IMR-90 (cell line): ENCODE measurements around the gene KRT39. TPM values are rescaled to one million over a fixed set of nuclear protein-coding genes. Genes with fewer than 3 reads are reported as not detected.

Experiments
- ATAC-seq: fragments of 200-7000 bp; cut with Tn5 transposase; 2 replicates; pipeline ENCODE4 v1.9.1; 2020; ENCODE audit warnings: low read depth, mild to moderate bottlenecking, moderate library complexity
- BruUV-seq: library from RNA; stranded (reverse); fragments of 400-500 nt; replicated peaks from 2 replicates; lab custom pipeline; 2021; lab: Mats Ljungman, UMichigan
- CTCF ChIA-PET: fragments of 300-600 bp; formaldehyde crosslinking; extraction: SDS; loops from one replicate; lab custom pipeline; 2021; ENCODE audit warnings: antibody characterized with exemption; lab: Yijun Ruan, JAX
- POLR2A ChIA-PET: fragments of 300-600 bp; sonication (Branson Sonifier 250); formaldehyde crosslinking; loops from one replicate; lab custom pipeline; 2022; ENCODE audit warnings: antibody characterized with exemption; ENCODE audit not compliant: unreplicated experiment; lab: Charles Lee
- DNase-seq: peaks from one replicate; pipeline ENCODE4 v3.0.0; 2013
- H2AFZ ChIP-seq: replicated peaks from 2 replicates; pipeline ENCODE3; 2013; ENCODE audit warnings: low read length, mild to moderate bottlenecking; ENCODE audit not compliant: poor library complexity
- H2AK5ac ChIP-seq: 2 replicates; pipeline ENCODE4 v1.6.1; 2013; ENCODE audit warnings: low read depth, low read length, inconsistent platforms
- H2AK9ac ChIP-seq: replicated peaks from 2 replicates; pipeline ENCODE3; 2013; ENCODE audit warnings: mild to moderate bottlenecking, low read depth, low read length, moderate library complexity; ENCODE audit not compliant: poor library complexity
- H2BK120ac ChIP-seq: 2 replicates; pipeline ENCODE4 v1.6.1; 2013; ENCODE audit warnings: low read depth, low read length, inconsistent platforms
- H2BK15ac ChIP-seq: 3 replicates; pipeline ENCODE4 v1.6.1; 2013; ENCODE audit warnings: low read depth, low read length, inconsistent platforms
- H2BK20ac ChIP-seq: 2 replicates; pipeline ENCODE4 v1.6.1; 2013; ENCODE audit warnings: low read depth, mild to moderate bottlenecking, inconsistent platforms, low read length, moderate library complexity
- H2BK5ac ChIP-seq: 2 replicates; pipeline ENCODE4 v1.6.1; 2013; ENCODE audit warnings: mild to moderate bottlenecking, low read depth, low read length, inconsistent platforms; ENCODE audit not compliant: poor library complexity, severe bottlenecking
- H3K14ac ChIP-seq: replicated peaks from 2 replicates; pipeline ENCODE4 v1.6.1; 2013; ENCODE audit warnings: low read depth, low read length, inconsistent platforms
- H3K18ac ChIP-seq: 2 replicates; pipeline ENCODE4 v1.6.1; 2013; ENCODE audit warnings: low read depth, low read length, control low read depth
- H3K23ac ChIP-seq: 2 replicates; pipeline ENCODE4 v1.6.1; 2013; ENCODE audit warnings: low read depth, low read length, inconsistent platforms
- H3K27ac ChIP-seq: 2 replicates; pipeline ENCODE4 v1.5.1; 2013; ENCODE audit warnings: mild to moderate bottlenecking, control low read depth, low read length; ENCODE audit not compliant: insufficient read depth
- H3K27me3 ChIP-seq: 2 replicates; pipeline ENCODE4 v1.6.1; 2013; ENCODE audit warnings: low read length; ENCODE audit not compliant: control insufficient read depth, insufficient read depth
- H3K36me3 ChIP-seq: 2 replicates; pipeline ENCODE4 v1.6.1; 2013; ENCODE audit warnings: low read length, mixed read lengths; ENCODE audit not compliant: control insufficient read depth, insufficient read depth
- H3K4ac ChIP-seq: 2 replicates; pipeline ENCODE4 v1.6.1; 2013; ENCODE audit warnings: low read depth, low read length, inconsistent platforms
- H3K4me1 ChIP-seq: 2 replicates; pipeline ENCODE4 v1.6.1; 2013; ENCODE audit warnings: low read length, mixed read lengths; ENCODE audit not compliant: control insufficient read depth, insufficient read depth
- H3K4me2 ChIP-seq: 2 replicates; pipeline ENCODE4 v1.6.1; 2013; ENCODE audit warnings: low read depth, mild to moderate bottlenecking, control low read depth, low read length, moderate library complexity
- H3K4me3 ChIP-seq: 2 replicates; pipeline ENCODE4 v1.5.1; 2013; ENCODE audit warnings: low read depth, mild to moderate bottlenecking, control low read depth, low read length, moderate library complexity; ENCODE audit not compliant: insufficient read depth
- H3K56ac ChIP-seq: 2 replicates; pipeline ENCODE4 v1.6.1; 2013; ENCODE audit warnings: low read length, inconsistent platforms; ENCODE audit not compliant: insufficient read depth; ENCODE audit errors: extremely low read depth
- H3K79me1 ChIP-seq, 2 experiments: 2 replicates each; pipeline ENCODE4 v1.6.1; 2013; ENCODE audit warnings: low read length in 2 of 2, inconsistent platforms in 1 of 2, low read depth in 1 of 2
- H3K9ac ChIP-seq: 2 replicates; pipeline ENCODE4 v1.6.1; 2013; ENCODE audit warnings: low read depth, low read length, control low read depth
- H3K9me1 ChIP-seq: 2 replicates; pipeline ENCODE4 v1.6.1; 2013; ENCODE audit warnings: low read length, inconsistent platforms; ENCODE audit not compliant: insufficient read depth
- H3K9me3 ChIP-seq: 2 replicates; pipeline ENCODE4 v1.6.1; 2013; ENCODE audit warnings: low read length; ENCODE audit not compliant: control insufficient read depth, insufficient read depth
- H4K20me1 ChIP-seq: 2 replicates; pipeline ENCODE4 v1.6.1; 2013; ENCODE audit warnings: low read length, inconsistent platforms; ENCODE audit not compliant: insufficient read depth
- H4K5ac ChIP-seq: 2 replicates; pipeline ENCODE4 v1.6.1; 2013; ENCODE audit warnings: mild to moderate bottlenecking, low read depth, low read length, control low read depth
- H4K8ac ChIP-seq, 2 experiments: 2 replicates each; pipeline ENCODE4 v1.6.1; 2013; ENCODE audit warnings: low read depth in 2 of 2, low read length in 2 of 2, control low read depth in 1 of 2, inconsistent platforms in 1 of 2
- H4K91ac ChIP-seq: 2 replicates; pipeline ENCODE4 v1.6.1; 2013; ENCODE audit warnings: low read depth, low read length, inconsistent platforms; ENCODE audit not compliant: insufficient read depth
- CTCF ChIP-seq: conservative IDR thresholded peaks from 2 replicates; pipeline ENCODE4 v1.5.1; 2012; ENCODE audit warnings: mild to moderate bottlenecking, low read depth, low read length, improper control_type of control experiment
- MAFK ChIP-seq: IDR thresholded peaks from 2 replicates; pipeline ENCODE4 v1.6.1; 2012; ENCODE audit warnings: low read depth, low read length, improper control_type of control experiment
- RCOR1 ChIP-seq: IDR thresholded peaks from 2 replicates; pipeline ENCODE4 v1.6.1; 2012; ENCODE audit warnings: mild to moderate bottlenecking, low read length, improper control_type of control experiment; ENCODE audit not compliant: insufficient replicate concordance
- WGBS, 2 experiments: methylation state at CpG; one replicate each; pipeline versions ENCODE4 v1.1.5 to v1.1.7; 2013; ENCODE audit warnings: missing lambda C conversion rate in 2 of 2; ENCODE audit not compliant: insufficient read length in 1 of 2; ENCODE audit errors: extremely low coverage in 2 of 2; 5-methylcytosine and 5-hydroxymethylcytosine counted together
- dilution Hi-C: fragments of 300-500 bp; cut with HindIII; formaldehyde crosslinking; loops from one replicate; pipeline ENCODE4 v1.14.3; 2018; ENCODE audit warnings: low sequenced_read_pairs; ENCODE audit not compliant: unreplicated experiment
- in situ Hi-C: fragments of 300-500 bp; cut with MboI; formaldehyde crosslinking; loops from 3 replicates; pipeline ENCODE4 v1.14.3; 2019; ENCODE audit warnings: low sequenced_read_pairs, inconsistent platforms, mixed read lengths
- intact Hi-C: fragments of 100-400 bp; cut with micrococcal nuclease; formaldehyde crosslinking; loops from 2 replicates; pipeline ENCODE4 v1.10.0; 2022
- polyA plus RNA-seq, 3 experiments: library from polyadenylated mRNA; depleted of rRNA; stranded (reverse); fragments of >200 nt; gene quantifications; 2 replicates each; pipeline ENCODE4 v1.2.3, GENCODE V29; 2012; ENCODE audit warnings: low replicate concordance in 1 of 3
- total RNA-seq: library from RNA; depleted of rRNA; stranded (reverse); fragments of >200 nt; gene quantifications from 2 replicates; pipeline ENCODE4 v1.2.3, GENCODE V29; 2012

KRT39 gene
- total and polyA plus RNA-seq, 2 of the 4 experiments (the other 2 are of a cell fraction): 0.15 TPM; not detected in 1

- Histone ChIP-seq H2AFZ (no peak within 1 kb of the TSS), H3K36me3 (no peaks in the 10 kb centered on the region), H4K91ac (no peak within 1 kb of the TSS), H3K56ac (no peak within 1 kb of the TSS), H3K4ac (no peak within 1 kb of the TSS), H4K5ac (no peak within 1 kb of the TSS), H2BK120ac (no peak within 1 kb of the TSS), H3K27me3 (no peaks in the 10 kb centered on the region), H4K20me1 (no peaks in the 10 kb centered on the region), H2BK20ac (no peak within 1 kb of the TSS), H3K23ac (no peak within 1 kb of the TSS), H3K79me1 (no peaks in the 10 kb centered on the region), H3K4me3 (no peak within 1 kb of the TSS), H4K8ac (no peak within 1 kb of the TSS), H3K4me2 (no peak within 1 kb of the TSS), H2AK9ac (no peak within 1 kb of the TSS), H2BK5ac (no peak within 1 kb of the TSS), H3K14ac (no peak within 1 kb of the TSS), H3K9ac (no peak within 1 kb of the TSS), H3K27ac (no peak within 1 kb of the TSS), H2AK5ac (no peak within 1 kb of the TSS), H3K9me3 (no peaks in the 10 kb centered on the region), H3K18ac (no peak within 1 kb of the TSS), H3K4me1 (peaks cover 1% of the 10 kb centered on the region; the same call in 1 of the 2 replicates), H2BK15ac (no peak within 1 kb of the TSS), H3K9me1 (no peaks in the 10 kb centered on the region; the same call in 1 of the 2 replicates)
- no peak for TF ChIP-seq RCOR1
- no peak for TF ChIP-seq CTCF
- TF ChIP-seq MAFK: no peak
- ChIA-PET POLR2A (no interaction called here), CTCF (interaction anchor here (0.6 kb wide), 1 partner anchor 17 kb away, joined by 6 read pairs; no protein-coding TSS in a partner anchor)
- in situ Hi-C loops: no loop called here
- WGBS, 2 experiments: 100% methylated on average over 2 of the region's 8 CpGs; no CpG with 5 or more reads in 1 of the 2 experiments
- intact Hi-C loops: no loop called here
- DNase-seq (no peak), ATAC-seq (no peak)
- dilution Hi-C loops: no loop called here
- BruUV-seq: no TSS peak
These were observed 42.1 kb upstream of the KRT39 start, which contains the start of gene KRTAP3-1 for GRCh38 chr17:41008811-41009210. Gene KRTAP3-1 (minus strand): TSS chr17:41009128. CDS start chr17:41009074, 54 bp downstream.
